WTC11 (cell line): ENCODE results near the gene FBXL16.

Experiments
- CBFB ChIP-seq: sonication (generic); formaldehyde crosslinking; IDR thresholded peaks from 2 replicates; pipeline ENCODE4 v1.8.1; 2022; ENCODE audit warnings: mild to moderate bottlenecking, low read depth, missing genetic modification reagents
- CREM ChIP-seq: sonication (generic); formaldehyde crosslinking; IDR thresholded peaks from 2 replicates; pipeline ENCODE4 v1.8.1; 2022; ENCODE audit warnings: mild to moderate bottlenecking, missing genetic modification reagents, moderate library complexity
- ESRRA ChIP-seq: sonication (generic); formaldehyde crosslinking; IDR thresholded peaks from 2 replicates; pipeline ENCODE4 v1.8.1; 2022; ENCODE audit warnings: mild to moderate bottlenecking, missing genetic modification reagents, borderline replicate concordance
- NFATC4 ChIP-seq: fragments of 250-450 bp; sonication (Bioruptor Pico); IDR thresholded peaks from 2 replicates; pipeline ENCODE4 v1.9.0; 2021; ENCODE audit warnings: mild to moderate bottlenecking
- NR2C2 ChIP-seq: sonication (generic); formaldehyde crosslinking; IDR thresholded peaks from 2 replicates; pipeline ENCODE4 v1.8.0; 2022; ENCODE audit warnings: mild to moderate bottlenecking, missing genetic modification reagents
- ZNF121 ChIP-seq: sonication (generic); formaldehyde crosslinking; IDR thresholded peaks from 2 replicates; pipeline ENCODE4 v1.8.0; 2023; ENCODE audit warnings: missing genetic modification reagents
- ZNF671 ChIP-seq: fragments of 250-450 bp; sonication (Bioruptor Pico); IDR thresholded peaks from 2 replicates; pipeline ENCODE4 v1.8.0; 2021; ENCODE audit warnings: mild to moderate bottlenecking
- TF ChIP-seq, protein P1 (sequence below): fragments of 200-600 bp; IDR thresholded peaks from 2 replicates; pipeline ENCODE4 v1.8.0; 2022; ENCODE audit warnings: antibody characterized with exemption
- TF ChIP-seq, protein P2 (sequence below): sonication (generic); formaldehyde crosslinking; IDR thresholded peaks from 2 replicates; pipeline ENCODE4 v1.8.1; 2022; ENCODE audit warnings: low read depth, missing genetic modification reagents, borderline replicate concordance
- TF ChIP-seq, protein P3 (sequence below): sonication (generic); formaldehyde crosslinking; IDR thresholded peaks from 2 replicates; pipeline ENCODE4 v1.8.0; 2022; ENCODE audit warnings: mild to moderate bottlenecking, missing genetic modification reagents
- TF ChIP-seq, protein P4 (sequence below): fragments of 250-450 bp; sonication (Bioruptor Pico); IDR thresholded peaks from 2 replicates; pipeline ENCODE4 v1.9.0; 2021; ENCODE audit warnings: moderate library complexity, mild to moderate bottlenecking, inconsistent platforms, borderline replicate concordance
- TF ChIP-seq, protein P5 (sequence below): sonication (generic); formaldehyde crosslinking; IDR thresholded peaks from 2 replicates; pipeline ENCODE4 v1.8.0; 2022; ENCODE audit warnings: mild to moderate bottlenecking, missing genetic modification reagents
- TF ChIP-seq, protein P6 (sequence below): sonication (generic); formaldehyde crosslinking; IDR thresholded peaks from 2 replicates; pipeline ENCODE4 v1.8.0; 2022; ENCODE audit warnings: missing genetic modification reagents
- TF ChIP-seq, protein P7 (sequence below): fragments of 250-450 bp; sonication (Bioruptor Pico); IDR thresholded peaks from 2 replicates; pipeline ENCODE4 v2.1.2; 2022; ENCODE audit warnings: mild to moderate bottlenecking, moderate library complexity

DNA sequence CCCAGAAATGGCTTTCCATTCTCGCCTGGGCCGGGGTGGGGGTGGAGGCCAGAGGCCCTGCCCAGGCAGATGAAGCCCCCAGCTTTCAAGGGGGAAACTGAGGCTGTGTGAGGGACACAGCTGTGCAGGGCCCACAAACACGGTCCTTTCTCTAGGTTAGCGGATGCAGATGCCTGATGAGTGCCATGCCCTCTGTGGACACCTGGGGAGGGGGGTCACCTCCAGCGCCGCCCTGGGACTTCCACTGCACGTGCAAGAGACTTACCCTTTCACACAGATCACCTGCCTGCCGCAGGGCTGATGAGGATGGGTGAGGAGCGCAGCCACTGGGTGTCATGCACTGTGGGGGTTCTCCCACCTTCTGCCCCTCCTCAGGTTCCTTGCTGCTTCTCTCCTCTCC is 12.8 kb upstream of the FBXL16 start:
- TF ChIP-seq, protein P1, sequence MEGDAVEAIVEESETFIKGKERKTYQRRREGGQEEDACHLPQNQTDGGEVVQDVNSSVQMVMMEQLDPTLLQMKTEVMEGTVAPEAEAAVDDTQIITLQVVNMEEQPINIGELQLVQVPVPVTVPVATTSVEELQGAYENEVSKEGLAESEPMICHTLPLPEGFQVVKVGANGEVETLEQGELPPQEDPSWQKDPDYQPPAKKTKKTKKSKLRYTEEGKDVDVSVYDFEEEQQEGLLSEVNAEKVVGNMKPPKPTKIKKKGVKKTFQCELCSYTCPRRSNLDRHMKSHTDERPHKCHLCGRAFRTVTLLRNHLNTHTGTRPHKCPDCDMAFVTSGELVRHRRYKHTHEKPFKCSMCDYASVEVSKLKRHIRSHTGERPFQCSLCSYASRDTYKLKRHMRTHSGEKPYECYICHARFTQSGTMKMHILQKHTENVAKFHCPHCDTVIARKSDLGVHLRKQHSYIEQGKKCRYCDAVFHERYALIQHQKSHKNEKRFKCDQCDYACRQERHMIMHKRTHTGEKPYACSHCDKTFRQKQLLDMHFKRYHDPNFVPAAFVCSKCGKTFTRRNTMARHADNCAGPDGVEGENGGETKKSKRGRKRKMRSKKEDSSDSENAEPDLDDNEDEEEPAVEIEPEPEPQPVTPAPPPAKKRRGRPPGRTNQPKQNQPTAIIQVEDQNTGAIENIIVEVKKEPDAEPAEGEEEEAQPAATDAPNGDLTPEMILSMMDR = no peak
- TF ChIP-seq, protein P2, sequence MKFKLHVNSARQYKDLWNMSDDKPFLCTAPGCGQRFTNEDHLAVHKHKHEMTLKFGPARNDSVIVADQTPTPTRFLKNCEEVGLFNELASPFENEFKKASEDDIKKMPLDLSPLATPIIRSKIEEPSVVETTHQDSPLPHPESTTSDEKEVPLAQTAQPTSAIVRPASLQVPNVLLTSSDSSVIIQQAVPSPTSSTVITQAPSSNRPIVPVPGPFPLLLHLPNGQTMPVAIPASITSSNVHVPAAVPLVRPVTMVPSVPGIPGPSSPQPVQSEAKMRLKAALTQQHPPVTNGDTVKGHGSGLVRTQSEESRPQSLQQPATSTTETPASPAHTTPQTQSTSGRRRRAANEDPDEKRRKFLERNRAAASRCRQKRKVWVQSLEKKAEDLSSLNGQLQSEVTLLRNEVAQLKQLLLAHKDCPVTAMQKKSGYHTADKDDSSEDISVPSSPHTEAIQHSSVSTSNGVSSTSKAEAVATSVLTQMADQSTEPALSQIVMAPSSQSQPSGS (CRISPR knock-in tag) = no peak
- TF ChIP-seq ESRRA (CRISPR knock-in tag) (no peak), NR2C2 (no peak), CBFB (CRISPR knock-in tag) (no peak), ZNF121 (no peak), CREM (no peak), NFATC4 (CRISPR knock-in tag) (no peak), ZNF671 (CRISPR knock-in tag) (no peak)
- TF ChIP-seq, protein P3, sequence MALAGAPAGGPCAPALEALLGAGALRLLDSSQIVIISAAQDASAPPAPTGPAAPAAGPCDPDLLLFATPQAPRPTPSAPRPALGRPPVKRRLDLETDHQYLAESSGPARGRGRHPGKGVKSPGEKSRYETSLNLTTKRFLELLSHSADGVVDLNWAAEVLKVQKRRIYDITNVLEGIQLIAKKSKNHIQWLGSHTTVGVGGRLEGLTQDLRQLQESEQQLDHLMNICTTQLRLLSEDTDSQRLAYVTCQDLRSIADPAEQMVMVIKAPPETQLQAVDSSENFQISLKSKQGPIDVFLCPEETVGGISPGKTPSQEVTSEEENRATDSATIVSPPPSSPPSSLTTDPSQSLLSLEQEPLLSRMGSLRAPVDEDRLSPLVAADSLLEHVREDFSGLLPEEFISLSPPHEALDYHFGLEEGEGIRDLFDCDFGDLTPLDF = no peak
- TF ChIP-seq, protein P4, sequence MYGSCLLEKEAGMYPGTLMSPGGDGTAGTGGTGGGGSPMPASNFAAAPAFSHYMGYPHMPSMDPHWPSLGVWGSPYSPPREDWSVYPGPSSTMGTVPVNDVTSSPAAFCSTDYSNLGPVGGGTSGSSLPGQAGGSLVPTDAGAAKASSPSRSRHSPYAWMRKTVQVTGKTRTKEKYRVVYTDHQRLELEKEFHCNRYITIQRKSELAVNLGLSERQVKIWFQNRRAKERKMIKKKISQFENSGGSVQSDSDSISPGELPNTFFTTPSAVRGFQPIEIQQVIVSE (CRISPR knock-in tag) = no peak
- TF ChIP-seq, protein P5, sequence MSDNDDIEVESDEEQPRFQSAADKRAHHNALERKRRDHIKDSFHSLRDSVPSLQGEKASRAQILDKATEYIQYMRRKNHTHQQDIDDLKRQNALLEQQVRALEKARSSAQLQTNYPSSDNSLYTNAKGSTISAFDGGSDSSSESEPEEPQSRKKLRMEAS = no peak
- TF ChIP-seq, protein P6, sequence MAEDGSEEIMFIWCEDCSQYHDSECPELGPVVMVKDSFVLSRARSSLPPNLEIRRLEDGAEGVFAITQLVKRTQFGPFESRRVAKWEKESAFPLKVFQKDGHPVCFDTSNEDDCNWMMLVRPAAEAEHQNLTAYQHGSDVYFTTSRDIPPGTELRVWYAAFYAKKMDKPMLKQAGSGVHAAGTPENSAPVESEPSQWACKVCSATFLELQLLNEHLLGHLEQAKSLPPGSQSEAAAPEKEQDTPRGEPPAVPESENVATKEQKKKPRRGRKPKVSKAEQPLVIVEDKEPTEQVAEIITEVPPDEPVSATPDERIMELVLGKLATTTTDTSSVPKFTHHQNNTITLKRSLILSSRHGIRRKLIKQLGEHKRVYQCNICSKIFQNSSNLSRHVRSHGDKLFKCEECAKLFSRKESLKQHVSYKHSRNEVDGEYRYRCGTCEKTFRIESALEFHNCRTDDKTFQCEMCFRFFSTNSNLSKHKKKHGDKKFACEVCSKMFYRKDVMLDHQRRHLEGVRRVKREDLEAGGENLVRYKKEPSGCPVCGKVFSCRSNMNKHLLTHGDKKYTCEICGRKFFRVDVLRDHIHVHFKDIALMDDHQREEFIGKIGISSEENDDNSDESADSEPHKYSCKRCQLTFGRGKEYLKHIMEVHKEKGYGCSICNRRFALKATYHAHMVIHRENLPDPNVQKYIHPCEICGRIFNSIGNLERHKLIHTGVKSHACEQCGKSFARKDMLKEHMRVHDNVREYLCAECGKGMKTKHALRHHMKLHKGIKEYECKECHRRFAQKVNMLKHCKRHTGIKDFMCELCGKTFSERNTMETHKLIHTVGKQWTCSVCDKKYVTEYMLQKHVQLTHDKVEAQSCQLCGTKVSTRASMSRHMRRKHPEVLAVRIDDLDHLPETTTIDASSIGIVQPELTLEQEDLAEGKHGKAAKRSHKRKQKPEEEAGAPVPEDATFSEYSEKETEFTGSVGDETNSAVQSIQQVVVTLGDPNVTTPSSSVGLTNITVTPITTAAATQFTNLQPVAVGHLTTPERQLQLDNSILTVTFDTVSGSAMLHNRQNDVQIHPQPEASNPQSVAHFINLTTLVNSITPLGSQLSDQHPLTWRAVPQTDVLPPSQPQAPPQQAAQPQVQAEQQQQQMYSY = no peak
- TF ChIP-seq, protein P7, sequence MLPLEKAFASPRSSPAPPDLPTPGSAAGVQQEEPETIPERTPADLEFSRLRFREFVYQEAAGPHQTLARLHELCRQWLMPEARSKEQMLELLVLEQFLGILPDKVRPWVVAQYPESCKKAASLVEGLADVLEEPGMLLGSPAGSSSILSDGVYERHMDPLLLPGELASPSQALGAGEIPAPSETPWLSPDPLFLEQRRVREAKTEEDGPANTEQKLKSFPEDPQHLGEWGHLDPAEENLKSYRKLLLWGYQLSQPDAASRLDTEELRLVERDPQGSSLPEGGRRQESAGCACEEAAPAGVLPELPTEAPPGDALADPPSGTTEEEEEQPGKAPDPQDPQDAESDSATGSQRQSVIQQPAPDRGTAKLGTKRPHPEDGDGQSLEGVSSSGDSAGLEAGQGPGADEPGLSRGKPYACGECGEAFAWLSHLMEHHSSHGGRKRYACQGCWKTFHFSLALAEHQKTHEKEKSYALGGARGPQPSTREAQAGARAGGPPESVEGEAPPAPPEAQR = no peak
